Skeletal muscle satellite cell (primary cell): ENCODE data around the gene FRY.

Experiments used
- H3K27me3 ChIP-seq: 2 replicates; pipeline ENCODE4 v1.7.0; 2013; ENCODE audit warnings: low read length; ENCODE audit not compliant: control insufficient read depth, insufficient read depth
- H3K36me3 ChIP-seq: 2 replicates; pipeline ENCODE4 v1.7.0; 2013; ENCODE audit warnings: mild to moderate bottlenecking, control low read depth, low read length; ENCODE audit not compliant: insufficient read depth
- H3K4me1 ChIP-seq: 2 replicates; pipeline ENCODE4 v1.7.0; 2013; ENCODE audit warnings: low read length; ENCODE audit not compliant: control insufficient read depth, insufficient read depth
- H3K4me2 ChIP-seq: 2 replicates; pipeline ENCODE4 v1.7.0; 2013; ENCODE audit warnings: mild to moderate bottlenecking, low read length
- H3K4me3 ChIP-seq: 2 replicates; pipeline ENCODE4 v1.7.0; 2013; ENCODE audit warnings: low read length
- H3K9ac ChIP-seq: 2 replicates; pipeline ENCODE4 v1.7.0; 2013; ENCODE audit warnings: mild to moderate bottlenecking, low read depth, low read length, moderate library complexity
- H3K9me3 ChIP-seq: replicated peaks from 2 replicates; pipeline ENCODE4 v1.7.0; 2013; ENCODE audit warnings: mild to moderate bottlenecking, control low read depth, low read length

The FRY gene

GRCh38 chr13:32315238-32316027, 283.9 kb downstream of the FRY start, which contains the start of the genes BRCA2 and ZAR1L:
BRCA2 (plus strand) TSS chr13:32315508; CDS start chr13:32316461, 953 bp downstream.
ZAR1L (minus strand) TSS chr13:32315363; CDS start chr13:32311925, 3,438 bp downstream.
- peak within 1 kb of the TSS; percentile 94 for H3K9ac ChIP-seq
- peaks cover 13% of the 10 kb centered on the region for H3K4me1 ChIP-seq
- H3K27me3 ChIP-seq: no peaks in the 10 kb centered on the region
- peak within 1 kb of the TSS; percentile 94 for H3K4me2 ChIP-seq
- H3K9me3 ChIP-seq: no peaks in the 10 kb centered on the region
- H3K4me3 ChIP-seq: peak within 1 kb of the TSS; percentile 79
- no peaks in the 10 kb centered on the region for H3K36me3 ChIP-seq

GRCh38 chr13:32316028-32316339, 284.4 kb downstream of the FRY start:
- peak overlapping the region; percentile 94 for H3K4me2 ChIP-seq
- H3K9me3 ChIP-seq: no peaks in the 10 kb centered on the region
- peak overlapping the region; percentile 94 for H3K9ac ChIP-seq
- peak overlapping the region; percentile 79 for H3K4me3 ChIP-seq
- H3K4me1 ChIP-seq: peaks cover 13% of the 10 kb centered on the region
- H3K27me3 ChIP-seq: no peaks in the 10 kb centered on the region
- H3K36me3 ChIP-seq: no peaks in the 10 kb centered on the region

DNA sequence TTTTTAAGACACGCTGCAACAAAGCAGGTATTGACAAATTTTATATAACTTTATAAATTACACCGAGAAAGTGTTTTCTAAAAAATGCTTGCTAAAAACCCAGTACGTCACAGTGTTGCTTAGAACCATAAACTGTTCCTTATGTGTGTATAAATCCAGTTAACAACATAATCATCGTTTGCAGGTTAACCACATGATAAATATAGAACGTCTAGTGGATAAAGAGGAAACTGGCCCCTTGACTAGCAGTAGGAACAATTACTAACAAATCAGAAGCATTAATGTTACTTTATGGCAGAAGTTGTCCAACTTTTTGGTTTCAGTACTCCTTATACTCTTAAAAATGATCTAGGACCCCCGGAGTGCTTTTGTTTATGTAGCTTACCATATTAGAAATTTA, 284.9 kb downstream of the FRY start:
- Histone ChIP-seq H3K27me3 (no peaks in the 10 kb centered on the region), H3K9ac (peak overlapping the region; percentile 94)

GRCh38 chr13:32317716-32318465, 286.3 kb downstream of the FRY start:
- Histone ChIP-seq H3K4me3 (no peak overlapping the region), H3K4me2 (no peak overlapping the region), H3K36me3 (no peaks in the 10 kb centered on the region), H3K9me3 (no peaks in the 10 kb centered on the region), H3K9ac (no peak overlapping the region), H3K27me3 (no peaks in the 10 kb centered on the region), H3K4me1 (peaks cover 13% of the 10 kb centered on the region)

More for the DNA sequence above, 284.9 kb downstream of the FRY start:
- Histone ChIP-seq H3K4me1 (peaks cover 13% of the 10 kb centered on the region), H3K36me3 (no peaks in the 10 kb centered on the region), H3K4me3 (peak overlapping the region; percentile 79), H3K9me3 (no peaks in the 10 kb centered on the region), H3K4me2 (peak overlapping the region; percentile 94)

DNA sequence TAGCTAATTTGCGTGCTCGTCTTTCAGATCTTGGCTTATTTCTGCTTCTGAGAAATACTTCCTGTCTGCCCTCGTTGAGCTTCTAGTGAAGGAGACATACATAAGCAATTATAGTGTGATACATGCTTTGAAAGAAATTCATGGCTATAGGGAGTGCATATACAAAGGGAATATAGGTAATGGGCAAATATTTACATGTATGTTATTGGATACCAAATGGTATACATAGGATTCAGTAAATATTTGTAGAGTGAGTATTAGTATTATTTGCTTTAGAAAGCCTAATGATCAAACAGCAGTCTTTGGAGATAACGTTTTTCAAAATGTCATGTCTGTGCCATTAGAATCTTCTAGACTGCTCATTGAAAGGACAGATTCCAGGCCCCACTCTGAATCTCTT, 289.0 kb downstream of the FRY start:
- no peaks in the 10 kb centered on the region for H3K9me3 ChIP-seq
- no peaks in the 10 kb centered on the region for H3K27me3 ChIP-seq
- H3K4me2 ChIP-seq: no peak overlapping the region
- H3K4me1 ChIP-seq: peaks cover 20% of the 10 kb centered on the region
- no peaks in the 10 kb centered on the region for H3K36me3 ChIP-seq
- no peak overlapping the region for H3K9ac ChIP-seq
- no peak overlapping the region for H3K4me3 ChIP-seq

DNA sequence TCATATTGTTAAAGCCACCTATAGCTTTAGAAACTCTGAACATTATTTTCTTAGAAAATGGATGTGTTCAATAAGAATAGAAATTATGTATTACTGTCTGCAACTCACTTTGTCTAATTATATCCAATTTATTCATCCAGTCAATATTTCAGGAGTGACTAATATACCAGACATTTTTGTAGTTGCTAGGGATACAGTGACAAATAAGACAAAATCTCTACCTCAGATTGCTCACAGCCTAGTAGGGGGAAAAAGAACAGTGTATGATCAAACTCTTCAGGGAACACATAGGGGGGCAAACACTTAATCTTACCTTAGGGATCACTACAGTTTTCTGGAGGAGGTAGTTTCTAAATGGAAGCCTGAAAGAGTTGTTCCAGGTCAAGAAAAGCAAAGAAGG, 292.3 kb downstream of the FRY start:
- peaks cover 3% of the 10 kb centered on the region for H3K36me3 ChIP-seq
- peak overlapping the region; percentile 42 for H3K9ac ChIP-seq
- peaks cover 12% of the 10 kb centered on the region for H3K4me1 ChIP-seq
- no peak overlapping the region for H3K4me3 ChIP-seq
- H3K9me3 ChIP-seq: no peaks in the 10 kb centered on the region
- no peaks in the 10 kb centered on the region for H3K27me3 ChIP-seq
- peak overlapping the region; percentile 47 for H3K4me2 ChIP-seq

GRCh38 chr13:32330441-32330840, 298.9 kb downstream of the FRY start:
- Histone ChIP-seq H3K4me3 (no peak overlapping the region), H3K27me3 (no peaks in the 10 kb centered on the region), H3K4me2 (no peak overlapping the region), H3K4me1 (no peaks in the 10 kb centered on the region), H3K36me3 (peaks cover 3% of the 10 kb centered on the region), H3K9ac (no peak overlapping the region), H3K9me3 (no peaks in the 10 kb centered on the region)

DNA sequence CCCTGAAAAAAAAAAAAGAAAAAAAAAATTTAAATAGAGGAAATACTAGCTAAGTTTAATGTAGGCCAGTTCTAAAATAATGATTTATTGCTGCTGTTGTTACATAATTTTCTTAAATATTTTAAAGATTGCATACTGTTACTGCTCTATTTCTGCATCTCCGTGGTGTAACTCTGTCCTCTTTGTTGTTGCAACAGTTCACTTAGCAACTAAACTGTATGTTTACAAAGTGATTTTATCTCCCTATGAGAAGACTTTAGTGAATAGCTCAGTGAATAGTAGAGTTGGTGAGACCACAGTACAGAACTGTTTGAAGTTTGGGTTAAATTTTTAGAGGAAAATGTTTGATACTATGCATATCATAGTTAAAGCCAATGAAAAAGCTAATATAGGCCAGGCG, 303.1 kb downstream of the FRY start:
- Histone ChIP-seq H3K4me2 (no peak overlapping the region), H3K9ac (no peak overlapping the region), H3K4me3 (no peak overlapping the region), H3K9me3 (no peaks in the 10 kb centered on the region), H3K4me1 (no peaks in the 10 kb centered on the region), H3K36me3 (peaks cover 8% of the 10 kb centered on the region), H3K27me3 (no peaks in the 10 kb centered on the region)

DNA sequence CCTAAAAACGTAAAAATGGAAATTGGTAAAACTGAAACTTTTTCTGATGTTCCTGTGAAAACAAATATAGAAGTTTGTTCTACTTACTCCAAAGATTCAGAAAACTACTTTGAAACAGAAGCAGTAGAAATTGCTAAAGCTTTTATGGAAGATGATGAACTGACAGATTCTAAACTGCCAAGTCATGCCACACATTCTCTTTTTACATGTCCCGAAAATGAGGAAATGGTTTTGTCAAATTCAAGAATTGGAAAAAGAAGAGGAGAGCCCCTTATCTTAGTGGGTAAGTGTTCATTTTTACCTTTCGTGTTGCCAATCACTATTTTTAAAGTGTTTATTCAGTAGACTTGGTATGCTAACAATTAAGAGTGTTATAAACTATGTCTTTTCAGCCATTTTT, 309.3 kb downstream of the FRY start:
- H3K36me3 ChIP-seq: peaks cover 8% of the 10 kb centered on the region

GRCh38 chr13:32347651-32348050, 316.1 kb downstream of the FRY start:
- Histone ChIP-seq H3K4me2 (no peak overlapping the region), H3K4me3 (no peak overlapping the region), H3K9me3 (no peaks in the 10 kb centered on the region), H3K36me3 (peaks cover 7% of the 10 kb centered on the region), H3K9ac (no peak overlapping the region), H3K27me3 (no peaks in the 10 kb centered on the region), H3K4me1 (no peaks in the 10 kb centered on the region)

More for the DNA sequence above, 309.3 kb downstream of the FRY start:
- H3K4me3 ChIP-seq: no peak overlapping the region
- no peaks in the 10 kb centered on the region for H3K9me3 ChIP-seq
- no peak overlapping the region for H3K9ac ChIP-seq
- H3K4me2 ChIP-seq: no peak overlapping the region
- no peaks in the 10 kb centered on the region for H3K27me3 ChIP-seq
- no peaks in the 10 kb centered on the region for H3K4me1 ChIP-seq
